ENCODE measurements around the gene P3H4. TPM values are rescaled to one million over a fixed set of nuclear protein-coding genes. Genes with fewer than 3 reads are reported as not detected.

Gene P3H4
- total and polyA plus RNA-seq, 10 donors: 3.3 to 7.1 (median 5.8) TPM

GRCh38 chr17:41768682-41769288 is 43.0 kb downstream of the P3H4 start:
- H3K4me3 ChIP-seq: no peak overlapping the region
- H3K4me1 ChIP-seq: peaks cover 0 to 16% (median 3%) of the 10 kb centered on the region in 6 donors
- no peak overlapping the region for H3K27ac ChIP-seq
- no peak for DNase-seq
- H3K36me3 ChIP-seq: peaks cover 0 to 74% (median 28%) of the 10 kb centered on the region in 6 donors
- 93 to 94% (median 94%) methylated on average over 22 to 23 of the region's 23 CpGs for WGBS, 5 donors
- no peaks in the 10 kb centered on the region for H3K9me3 ChIP-seq
- no peaks in the 10 kb centered on the region for H3K27me3 ChIP-seq (replicated peaks in 1 of 7)
- no peak for TF ChIP-seq POLR2AphosphoS5 (IDR thresholded peaks at IDR 0.05)
- TF ChIP-seq POLR2A (IDR thresholded peaks at IDR 0.05): no peak
- no peak for TF ChIP-seq CTCF (IDR thresholded peaks at IDR 0.05 in 8 of 11, conservative IDR thresholded peaks at IDR 0.05 in 3 of 11)
- intact Hi-C loops (cut with DNase I; ENCODE audit: low total_unique reads): no loop called here

GRCh38 chr17:41767324-41768042 is 44.3 kb downstream of the P3H4 start:
- no peak for DNase-seq
- intact Hi-C loops (cut with DNase I; ENCODE audit: low total_unique reads): no loop called here
- no peak overlapping the region for H3K27ac ChIP-seq
- WGBS, 5 donors: 86 to 95% (median 91%) methylated on average over 10 to 18 of the region's 18 CpGs
- H3K27me3 ChIP-seq (replicated peaks in 1 of 7): no peaks in the 10 kb centered on the region
- no peak overlapping the region for H3K4me3 ChIP-seq
- H3K4me1 ChIP-seq: peaks cover 0 to 6% (median under 1%) of the 10 kb centered on the region in 6 donors
- TF ChIP-seq POLR2AphosphoS5 (IDR thresholded peaks at IDR 0.05) (no peak), POLR2A (IDR thresholded peaks at IDR 0.05) (no peak), CTCF (IDR thresholded peaks at IDR 0.05 in 8 of 11, conservative IDR thresholded peaks at IDR 0.05 in 3 of 11) (no peak)
- H3K36me3 ChIP-seq: peaks cover 0 to 87% (median 37%) of the 10 kb centered on the region in 6 donors
- H3K9me3 ChIP-seq: no peaks in the 10 kb centered on the region

GRCh38 chr17:41766135-41766534 is 45.6 kb downstream of the P3H4 start:
- no peak overlapping the region for H3K4me3 ChIP-seq
- intact Hi-C loops (cut with DNase I; ENCODE audit: low total_unique reads): no loop called here
- no peak for DNase-seq

More at GRCh38 chr17:41766135-41766534, 45.6 kb downstream of the P3H4 start:
- H3K9me3 ChIP-seq: no peaks in the 10 kb centered on the region
- H3K4me1 ChIP-seq: no peaks in the 10 kb centered on the region
- no peak overlapping the region for H3K27ac ChIP-seq
- peaks cover 0 to 92% (median 39%) of the 10 kb centered on the region in 6 donors for H3K36me3 ChIP-seq
- TF ChIP-seq CTCF (IDR thresholded peaks at IDR 0.05 in 8 of 11, conservative IDR thresholded peaks at IDR 0.05 in 3 of 11) (no peak), POLR2A (IDR thresholded peaks at IDR 0.05) (no peak), POLR2AphosphoS5 (IDR thresholded peaks at IDR 0.05) (no peak)
- H3K27me3 ChIP-seq (replicated peaks in 1 of 7): no peaks in the 10 kb centered on the region

Measured in spleen (tissue), 11 donors.